ENCODE results near the gene APOBEC3G.

GRCh38 chr22:39092111-39092862 lies 15.2 kb downstream of the APOBEC3G start:
- TF ChIP-seq, protein P1, sequence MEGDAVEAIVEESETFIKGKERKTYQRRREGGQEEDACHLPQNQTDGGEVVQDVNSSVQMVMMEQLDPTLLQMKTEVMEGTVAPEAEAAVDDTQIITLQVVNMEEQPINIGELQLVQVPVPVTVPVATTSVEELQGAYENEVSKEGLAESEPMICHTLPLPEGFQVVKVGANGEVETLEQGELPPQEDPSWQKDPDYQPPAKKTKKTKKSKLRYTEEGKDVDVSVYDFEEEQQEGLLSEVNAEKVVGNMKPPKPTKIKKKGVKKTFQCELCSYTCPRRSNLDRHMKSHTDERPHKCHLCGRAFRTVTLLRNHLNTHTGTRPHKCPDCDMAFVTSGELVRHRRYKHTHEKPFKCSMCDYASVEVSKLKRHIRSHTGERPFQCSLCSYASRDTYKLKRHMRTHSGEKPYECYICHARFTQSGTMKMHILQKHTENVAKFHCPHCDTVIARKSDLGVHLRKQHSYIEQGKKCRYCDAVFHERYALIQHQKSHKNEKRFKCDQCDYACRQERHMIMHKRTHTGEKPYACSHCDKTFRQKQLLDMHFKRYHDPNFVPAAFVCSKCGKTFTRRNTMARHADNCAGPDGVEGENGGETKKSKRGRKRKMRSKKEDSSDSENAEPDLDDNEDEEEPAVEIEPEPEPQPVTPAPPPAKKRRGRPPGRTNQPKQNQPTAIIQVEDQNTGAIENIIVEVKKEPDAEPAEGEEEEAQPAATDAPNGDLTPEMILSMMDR (optimal IDR thresholded peaks at IDR 0.05 in 1 of 3, IDR thresholded peaks at IDR 0.05 in 1 of 3, conservative IDR thresholded peaks at IDR 0.05 in 1 of 3; ENCODE audit: extremely low read depth in 1 of 3, insufficient read depth in 2 of 3, low read length in 3 of 3) = no peak
- no peak for TF ChIP-seq EZH2 (IDR thresholded peaks at IDR 0.05; ENCODE audit: low read length)

Measured in keratinocyte (primary cell).